Activated CD8-positive, alpha-beta T cell treated with anti-CD3 and anti-CD28 coated beads, Interleukin-2, amount 10 ng/mL, durations not matched to agents 7 days and 5 days (primary cell): ENCODE measurements around the gene SETSIP. TPM values are rescaled to one million over a fixed set of nuclear protein-coding genes. Genes with fewer than 3 reads are reported as not detected.

Source experiments
- total RNA-seq, 2 experiments: library from RNA; stranded (reverse); gene quantifications; one replicate each; pipeline ENCODE4 v1.2.3, GENCODE V29; 2021

Gene SETSIP
- total RNA-seq, 2 experiments from 2014 or later = 0.55 TPM; not detected in 1

Other genes starting within 250 kb of the SETSIP start
- 1 to 10 TPM; 3.7 to 4.0 TPM for gene TGFBR3, start 189.3 kb downstream of the SETSIP start, total RNA-seq
- gene BRDT, start 126.0 kb downstream of the SETSIP start, total RNA-seq = not detected
- not detected for gene EPHX4, start 45.4 kb downstream of the SETSIP start, total RNA-seq
- gene BTBD8, start 4.9 kb upstream of the SETSIP start, total RNA-seq = 1 to 10 TPM; 1.5 to 1.6 TPM
- gene C1orf146, start 142.5 kb upstream of the SETSIP start, total RNA-seq = not detected
- 10 to 100 TPM; 18.4 to 21.9 TPM for gene GLMN, start 223.6 kb upstream of the SETSIP start, total RNA-seq
- gene RPAP2, start 223.6 kb upstream of the SETSIP start, total RNA-seq = 10 to 100 TPM; 32.9 to 36.2 TPM